ENCODE data around the gene TMEM229A.
A peak's percentile ranks its signal among the peaks of the same experiment; 100 is the strongest.
"Not testable (repeated sequence)": the region's sequence is repeated elsewhere in the genome, so short reads cannot be mapped to it uniquely, and the experiment has no call there.

The TMEM229A gene

DNA sequence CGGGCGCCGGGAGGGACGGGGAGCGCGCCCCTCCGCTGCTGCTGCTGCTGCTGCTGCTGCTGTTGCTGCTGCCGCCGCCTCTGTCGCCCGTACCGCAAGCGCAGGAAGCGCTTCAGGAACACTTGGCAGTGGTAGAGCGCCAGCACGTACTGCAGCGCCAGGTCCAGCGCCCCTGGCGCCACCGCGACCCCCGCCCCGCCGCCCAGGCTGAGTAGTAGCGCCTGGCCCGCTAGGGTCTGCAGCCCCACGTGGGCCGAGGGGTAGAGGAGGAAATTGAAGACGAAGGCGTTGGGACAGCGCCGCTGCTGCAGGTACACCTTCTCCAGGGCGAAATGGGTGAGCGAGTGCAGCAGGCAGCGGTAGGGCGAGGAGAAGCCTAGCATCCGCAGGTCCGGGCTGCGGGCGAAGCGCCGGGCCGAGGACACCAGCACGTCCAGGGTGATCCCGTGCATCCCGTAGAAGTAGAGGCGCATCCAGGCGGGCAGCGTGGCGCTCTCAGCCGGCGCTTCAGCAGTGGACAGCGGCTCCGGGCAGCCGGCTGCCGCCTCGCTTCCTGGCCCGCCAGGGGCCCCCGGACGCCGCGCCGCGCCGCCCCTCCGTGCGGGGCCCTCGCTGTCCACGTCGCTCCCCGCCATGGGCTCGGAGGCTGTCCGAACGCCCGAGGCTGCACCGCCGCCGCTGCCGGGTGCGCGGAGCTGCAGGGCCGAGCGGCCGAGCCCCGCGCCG is at the start of gene TMEM229A:
TMEM229A (minus strand) TSS at position 699 of the 726 bp plus-strand sequence; CDS start at position 635, 64 bp downstream.
- DNase-seq = peak; percentile 21

DNA sequence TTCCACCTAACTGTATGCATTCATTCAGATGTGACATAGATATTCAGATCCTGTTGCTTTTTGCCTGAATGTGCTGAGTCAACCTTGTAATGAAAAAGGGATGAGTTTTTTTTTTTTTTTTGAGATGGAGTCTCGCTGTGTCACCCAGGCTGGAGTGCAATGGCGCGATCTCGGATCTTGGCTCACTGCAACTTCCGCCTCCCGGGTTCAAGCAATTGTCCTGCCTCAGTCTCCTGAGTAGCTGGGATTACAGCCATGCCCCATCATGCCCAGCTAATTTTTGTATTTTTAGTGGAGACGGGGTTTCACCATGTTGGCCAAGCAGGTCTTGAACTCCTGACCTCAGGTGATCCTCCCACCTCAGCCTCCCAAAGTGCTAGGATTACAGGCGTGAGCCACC is 49.4 kb upstream of the TMEM229A start:
- DNase-seq = not testable (repeated sequence)

DNA sequence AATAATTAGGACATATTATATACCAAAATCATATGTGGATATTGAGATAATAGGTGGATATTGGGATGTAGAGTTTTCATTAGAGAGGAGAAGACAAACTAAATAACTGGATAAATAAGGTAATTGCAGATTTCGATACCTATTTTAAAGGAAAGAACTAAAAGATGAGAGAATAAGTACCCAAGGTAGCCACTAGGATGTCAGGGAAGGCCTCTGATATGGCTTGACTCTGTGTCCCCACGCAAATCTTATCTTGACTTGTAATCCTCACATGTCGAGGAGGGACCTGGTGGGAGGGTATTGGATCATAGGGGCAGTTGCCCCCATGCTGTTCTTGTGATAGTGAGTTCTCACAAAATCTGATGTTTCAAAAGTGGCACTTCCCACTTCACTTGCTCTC is 44.7 kb upstream of the TMEM229A start:
- DNase-seq = no peak

DNA sequence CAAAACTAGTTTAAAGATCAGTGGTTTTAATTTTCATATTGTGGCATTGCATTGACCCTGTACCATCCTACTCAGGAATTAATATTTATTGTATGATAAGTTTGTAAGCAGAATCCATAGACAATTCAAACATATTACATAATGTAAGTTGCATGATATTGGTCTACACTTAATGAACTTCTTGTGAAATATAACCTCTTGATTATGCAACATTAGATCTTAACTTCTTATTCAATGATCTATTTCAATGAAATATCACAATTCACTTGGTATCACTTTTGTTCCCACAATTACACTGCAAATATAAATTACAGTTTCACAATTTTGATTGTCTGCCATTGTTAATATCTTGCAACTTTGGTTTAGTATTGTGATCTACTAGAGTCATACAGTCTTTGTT is 44.0 kb upstream of the TMEM229A start:
- no peak for DNase-seq

DNA sequence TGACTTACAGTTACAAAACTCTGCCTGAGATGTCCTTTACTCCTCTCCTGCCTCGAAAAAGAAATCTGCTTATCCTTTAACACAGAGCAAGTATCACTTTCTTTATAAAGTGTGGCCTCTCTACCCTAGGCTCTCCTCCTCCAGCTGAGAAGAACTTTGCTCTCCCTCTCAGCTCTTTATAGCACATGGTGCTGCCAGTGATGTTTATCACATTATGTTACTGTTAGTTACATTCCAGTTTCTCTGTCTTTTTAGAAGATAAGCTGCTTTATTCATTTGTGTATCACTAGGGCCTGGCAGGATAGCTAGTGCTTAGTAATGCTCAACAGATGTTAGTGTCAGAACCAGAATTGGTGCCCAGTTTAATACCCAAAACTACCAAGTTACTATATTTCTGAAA is 41.1 kb upstream of the TMEM229A start:
- no peak for DNase-seq

DNA sequence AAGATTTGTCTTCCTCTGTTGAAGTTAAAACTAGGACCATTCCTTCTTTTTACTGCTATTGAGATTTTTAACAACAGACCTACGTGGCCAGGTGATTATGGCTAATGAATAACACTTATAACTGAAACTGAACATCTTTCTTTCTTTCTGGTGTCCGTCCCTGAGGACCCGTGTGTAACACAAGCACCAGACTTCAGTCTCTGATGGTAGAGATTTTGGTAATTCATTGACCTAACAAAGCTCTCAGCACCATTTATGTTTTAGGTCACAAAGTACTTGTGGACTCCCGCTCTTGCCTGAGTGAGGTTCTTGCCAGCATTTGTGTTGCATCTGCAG is 40.4 kb upstream of the TMEM229A start:
- DNase-seq = no peak

DNA sequence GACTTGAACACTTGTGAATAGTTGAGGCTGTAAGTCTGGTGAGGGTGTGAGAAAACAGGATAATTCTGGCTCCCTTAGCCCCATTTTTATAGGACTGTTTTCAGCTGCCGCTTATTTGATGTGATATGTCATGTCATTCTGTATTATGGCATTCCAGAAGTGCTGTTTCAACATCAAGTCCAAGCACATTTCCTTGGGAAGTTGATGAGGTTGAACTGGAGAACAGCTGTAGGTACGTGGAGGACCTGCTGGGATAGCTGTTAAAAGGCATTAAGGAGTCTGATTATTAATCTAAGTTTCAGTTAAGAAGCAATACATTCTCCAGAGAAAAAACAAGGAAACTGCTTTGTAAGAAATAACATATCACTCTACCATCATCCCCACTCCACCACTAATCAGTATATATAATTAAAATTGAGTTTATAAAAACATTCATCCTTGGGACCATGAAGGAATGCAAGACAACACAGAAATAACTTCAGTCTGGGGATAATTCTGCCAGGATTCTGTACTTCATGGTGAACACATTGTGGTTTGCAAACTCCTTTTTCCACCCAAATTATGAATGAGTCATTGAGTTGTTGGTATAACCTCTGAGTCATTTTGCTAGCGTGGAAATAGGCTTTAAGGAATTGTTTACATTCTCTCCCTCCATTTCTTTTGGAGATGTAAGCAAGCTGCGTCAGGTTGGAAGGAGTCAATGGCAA is 39.9 kb upstream of the TMEM229A start:
- DNase-seq = no peak

DNA sequence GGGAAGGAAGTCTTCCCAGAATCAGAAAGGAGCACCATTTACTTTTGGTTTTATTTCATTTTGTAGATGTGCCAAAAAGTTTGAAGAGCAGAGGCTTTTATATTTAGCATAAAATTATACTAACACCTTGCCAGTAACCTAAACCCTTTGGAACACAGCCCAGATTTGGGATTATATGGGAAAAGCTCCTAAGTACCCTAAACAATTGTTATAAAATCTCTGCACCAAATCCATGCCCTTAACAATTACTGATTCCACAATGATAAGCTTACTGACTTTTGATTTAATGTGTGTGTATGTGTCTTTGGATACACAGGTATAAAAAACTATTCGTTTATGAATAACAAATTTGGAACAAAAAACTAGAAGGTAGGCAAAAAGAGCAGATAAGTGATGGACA is 39.0 kb upstream of the TMEM229A start:
- no peak for DNase-seq

DNA sequence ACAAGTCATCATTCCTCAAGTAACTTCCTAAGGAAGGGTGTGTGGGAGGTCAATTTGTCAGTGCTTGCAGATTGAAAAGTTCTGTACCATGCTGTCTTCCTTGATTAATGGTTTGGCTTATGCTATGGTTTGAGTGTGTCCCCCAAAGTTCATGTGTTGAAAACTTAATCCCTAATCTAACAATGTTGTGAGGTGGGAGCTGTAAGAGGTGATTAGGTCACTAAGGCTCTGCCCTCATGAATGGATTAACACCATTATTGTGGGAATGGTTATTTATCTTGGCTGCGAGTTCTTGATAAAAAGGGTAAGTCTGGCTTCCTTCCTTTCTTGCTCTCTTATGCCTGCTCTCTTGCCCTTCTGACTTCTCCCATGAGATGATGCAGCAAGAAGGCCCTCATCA is 29.3 kb upstream of the TMEM229A start:
- no peak for DNase-seq

DNA sequence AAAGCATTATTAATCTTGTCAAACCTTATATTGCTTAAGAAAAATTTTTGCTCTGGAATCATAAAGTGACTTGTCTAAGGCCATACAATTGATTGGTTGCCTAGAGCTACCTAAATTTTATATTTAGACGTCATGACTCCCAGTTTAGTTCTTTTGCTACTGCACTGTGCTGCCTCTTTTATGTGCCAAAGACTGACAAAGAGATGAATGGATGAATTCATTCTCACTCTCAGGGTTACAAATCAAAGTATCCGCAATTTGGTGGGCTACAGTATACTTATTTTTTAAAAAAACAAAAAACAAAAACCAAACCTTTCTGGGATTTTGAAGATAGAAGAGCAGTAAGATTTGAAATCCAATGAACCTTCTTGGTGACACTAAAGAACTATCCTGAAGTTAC is 27.7 kb upstream of the TMEM229A start:
- no peak for DNase-seq

DNA sequence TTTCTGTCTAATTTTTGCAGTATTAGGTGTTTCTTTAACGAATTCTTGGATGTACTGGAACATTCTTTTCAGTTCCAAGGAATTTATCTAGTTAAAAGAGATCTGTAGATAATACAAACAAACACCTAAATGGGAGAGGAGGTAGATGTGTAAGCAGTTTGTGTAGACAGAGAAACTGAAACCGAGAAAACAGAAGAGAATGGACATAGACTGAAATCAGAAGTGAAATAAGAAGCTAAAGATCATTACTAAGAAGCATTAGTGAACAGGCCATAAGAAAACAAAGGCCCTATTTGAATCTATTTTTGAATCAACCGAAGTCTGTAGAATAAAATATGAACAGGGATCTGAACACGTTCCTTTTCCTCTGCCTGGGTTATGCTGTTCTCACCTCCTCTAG is 26.5 kb upstream of the TMEM229A start:
- DNase-seq = no peak

DNA sequence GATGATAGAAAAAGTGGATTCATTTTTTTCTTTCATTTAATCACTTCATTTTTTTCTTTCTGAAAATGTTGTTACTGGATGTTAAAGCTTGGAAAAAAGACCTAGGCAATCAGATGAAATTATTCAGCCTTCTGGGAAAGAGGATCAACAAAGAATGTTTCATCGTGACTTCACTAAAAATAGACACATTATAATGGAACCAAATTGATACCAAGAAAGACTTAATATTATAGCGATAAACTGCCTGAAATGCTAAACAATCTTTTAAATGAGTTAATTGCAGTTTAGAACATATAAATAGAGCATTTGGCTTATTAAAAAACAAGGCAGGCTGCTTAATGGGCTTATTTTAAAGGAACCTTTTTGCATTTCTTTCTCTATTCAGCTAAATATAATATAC is 25.6 kb upstream of the TMEM229A start:
- DNase-seq = no peak

DNA sequence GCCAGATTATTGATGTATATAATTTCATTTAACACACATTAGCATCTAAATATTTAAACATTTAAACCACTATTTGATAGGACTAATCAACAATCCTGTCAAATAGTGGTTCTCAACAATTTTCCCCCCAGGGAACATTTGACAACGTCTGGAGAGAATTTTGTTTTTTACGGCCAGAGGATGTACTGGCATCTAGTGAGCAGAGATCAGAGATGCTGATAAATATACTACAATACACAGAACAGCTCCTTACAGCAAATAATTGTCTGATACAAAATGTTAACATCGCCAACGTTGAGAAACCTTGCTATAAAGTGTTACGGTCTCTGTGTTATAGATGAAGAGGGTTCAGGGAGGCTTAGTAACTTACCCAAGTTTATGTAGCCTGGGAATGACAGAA is 25.0 kb upstream of the TMEM229A start:
- DNase-seq = no peak

DNA sequence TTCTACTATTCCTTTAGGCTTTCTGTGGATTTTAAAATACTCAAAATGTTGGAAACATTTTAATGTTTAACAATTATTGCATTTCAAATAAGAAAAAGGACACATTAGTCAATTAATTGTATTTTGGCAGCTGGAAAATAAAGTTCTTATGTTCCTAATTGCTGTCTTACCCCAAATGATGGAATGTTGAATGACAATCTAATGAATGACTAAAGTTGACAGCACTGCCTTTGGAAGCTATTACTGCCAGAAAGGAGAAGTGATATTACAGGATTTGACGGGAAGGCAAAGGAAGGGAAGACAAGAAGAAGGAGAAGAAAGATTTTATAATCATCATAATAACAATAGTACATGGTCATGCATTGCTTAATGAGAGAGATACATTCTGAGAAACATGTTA is 23.4 kb upstream of the TMEM229A start:
- no peak for DNase-seq

DNA sequence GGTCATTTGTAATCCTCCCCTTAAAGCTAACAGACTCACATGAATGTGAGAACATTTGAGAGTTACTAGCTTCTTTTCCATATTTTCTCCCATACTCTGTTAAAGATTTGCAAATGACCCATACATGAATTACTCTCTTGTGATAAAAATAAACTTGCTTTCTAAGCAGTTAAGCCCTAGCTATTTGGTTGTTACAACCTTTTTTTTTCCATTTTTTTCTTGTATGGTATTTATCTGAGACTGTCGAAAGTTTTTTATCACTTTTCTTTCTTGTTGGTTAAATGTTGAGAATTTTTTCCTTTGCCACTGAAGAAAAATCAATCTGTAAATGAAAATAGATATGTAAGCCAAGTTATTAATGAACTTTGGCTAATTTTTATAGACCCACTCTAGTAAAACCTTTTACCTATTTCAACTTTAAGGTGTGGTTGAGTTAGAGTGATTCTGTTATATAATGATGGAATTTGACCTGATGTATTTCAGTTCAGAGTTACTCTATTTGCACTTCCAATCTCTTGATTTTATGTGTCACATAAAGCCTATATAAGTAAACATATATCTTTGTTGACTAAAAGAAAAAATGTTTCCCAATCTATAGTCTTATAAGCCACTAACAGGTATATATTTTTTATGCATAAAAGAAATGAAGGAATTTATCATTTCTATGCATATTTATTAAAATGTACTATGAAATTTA is 19.0 kb upstream of the TMEM229A start:
- DNase-seq = no peak

DNA sequence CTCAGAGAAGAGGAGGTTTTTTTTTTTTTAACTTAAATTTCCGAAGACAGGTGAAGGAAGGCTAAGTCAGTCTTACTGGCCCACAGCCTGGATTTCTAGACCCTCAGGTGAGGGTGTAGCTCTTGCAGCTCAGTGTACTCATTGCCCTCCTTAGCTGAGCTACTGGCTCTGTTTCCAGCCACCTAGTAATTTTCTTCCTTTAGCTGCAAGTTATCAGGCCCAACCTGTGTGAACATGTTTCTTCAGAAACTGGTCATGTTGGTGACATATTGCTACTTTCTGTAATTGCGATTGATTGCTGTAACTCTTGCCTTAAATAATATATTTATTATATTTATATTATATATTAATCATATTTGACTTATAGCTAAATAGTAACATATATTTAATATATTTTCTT is 10.0 kb upstream of the TMEM229A start:
- no peak for DNase-seq

DNA sequence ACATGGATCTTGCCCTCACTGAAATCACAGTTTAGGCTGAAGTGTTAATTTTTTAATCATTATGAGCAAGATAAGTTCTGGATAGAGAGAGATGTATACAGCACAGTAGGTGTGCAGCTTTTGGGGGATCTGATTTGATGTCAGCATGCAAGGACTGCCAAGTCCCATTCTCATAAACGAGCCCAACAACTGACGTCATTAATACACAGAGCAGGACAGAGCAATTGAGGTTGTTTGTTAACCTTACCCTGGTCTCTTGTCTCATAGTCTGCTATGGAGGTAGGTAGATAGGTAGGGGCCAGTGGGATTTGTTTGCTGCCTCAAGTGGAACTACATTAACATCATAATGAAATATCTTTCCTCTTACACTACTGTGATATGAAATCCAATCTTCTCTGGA is 8.6 kb upstream of the TMEM229A start:
- DNase-seq = no peak

DNA sequence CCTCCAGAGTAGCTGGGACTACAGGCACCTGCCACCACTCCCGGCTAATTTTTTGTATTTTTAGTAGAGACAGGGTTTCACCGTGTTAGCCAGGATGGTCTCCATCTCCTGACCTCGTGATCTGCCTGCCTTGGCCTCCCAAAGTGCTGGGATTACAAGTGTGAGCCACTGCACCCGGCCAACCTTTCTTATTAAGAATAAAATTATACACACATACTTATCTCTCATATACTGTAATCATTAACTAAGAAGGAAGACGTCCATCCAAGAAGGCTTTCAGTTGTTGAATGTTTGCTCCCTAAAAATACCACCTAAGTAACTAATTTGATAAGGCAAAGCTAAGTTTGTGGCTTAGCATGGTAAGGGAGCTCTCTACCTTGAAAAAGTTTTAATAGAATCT is 5.0 kb upstream of the TMEM229A start:
- DNase-seq = not testable (repeated sequence)

DNA sequence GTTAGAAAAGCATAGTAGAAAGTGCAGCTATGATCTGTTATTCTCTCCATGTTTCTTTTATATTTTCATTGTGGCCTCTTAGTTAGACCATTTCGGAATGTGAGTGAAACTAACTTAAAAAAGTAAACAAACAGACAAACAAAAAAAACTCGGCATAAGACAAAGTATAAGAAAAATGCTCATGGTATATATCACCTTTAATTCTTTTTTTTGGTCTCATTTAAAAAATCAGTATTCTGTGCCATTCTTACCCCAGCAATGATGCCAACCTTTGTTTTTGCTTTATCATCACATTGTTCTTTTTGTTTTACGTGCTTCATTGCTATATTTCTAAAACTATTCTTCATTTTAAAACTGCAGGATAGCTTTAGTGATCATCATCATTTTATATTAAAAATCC is 2.8 kb upstream of the TMEM229A start:
- no peak for DNase-seq

DNA sequence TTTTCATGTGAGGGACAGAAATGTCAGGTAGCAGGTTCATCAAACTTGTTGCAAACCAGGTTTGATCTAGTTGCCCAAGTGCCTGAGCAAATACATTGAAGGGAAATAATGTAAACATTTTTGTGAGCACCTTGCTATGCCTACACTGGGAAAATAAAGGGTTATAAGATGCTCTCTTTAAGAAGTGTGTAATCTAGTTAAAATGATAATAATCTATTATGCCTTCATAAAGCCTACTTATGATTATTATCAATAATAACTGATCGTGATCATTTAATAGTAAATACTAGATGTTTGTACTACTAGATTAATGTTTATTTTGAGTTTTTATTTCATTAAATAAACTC is 1.9 kb upstream of the TMEM229A start:
- DNase-seq = no peak

DNA sequence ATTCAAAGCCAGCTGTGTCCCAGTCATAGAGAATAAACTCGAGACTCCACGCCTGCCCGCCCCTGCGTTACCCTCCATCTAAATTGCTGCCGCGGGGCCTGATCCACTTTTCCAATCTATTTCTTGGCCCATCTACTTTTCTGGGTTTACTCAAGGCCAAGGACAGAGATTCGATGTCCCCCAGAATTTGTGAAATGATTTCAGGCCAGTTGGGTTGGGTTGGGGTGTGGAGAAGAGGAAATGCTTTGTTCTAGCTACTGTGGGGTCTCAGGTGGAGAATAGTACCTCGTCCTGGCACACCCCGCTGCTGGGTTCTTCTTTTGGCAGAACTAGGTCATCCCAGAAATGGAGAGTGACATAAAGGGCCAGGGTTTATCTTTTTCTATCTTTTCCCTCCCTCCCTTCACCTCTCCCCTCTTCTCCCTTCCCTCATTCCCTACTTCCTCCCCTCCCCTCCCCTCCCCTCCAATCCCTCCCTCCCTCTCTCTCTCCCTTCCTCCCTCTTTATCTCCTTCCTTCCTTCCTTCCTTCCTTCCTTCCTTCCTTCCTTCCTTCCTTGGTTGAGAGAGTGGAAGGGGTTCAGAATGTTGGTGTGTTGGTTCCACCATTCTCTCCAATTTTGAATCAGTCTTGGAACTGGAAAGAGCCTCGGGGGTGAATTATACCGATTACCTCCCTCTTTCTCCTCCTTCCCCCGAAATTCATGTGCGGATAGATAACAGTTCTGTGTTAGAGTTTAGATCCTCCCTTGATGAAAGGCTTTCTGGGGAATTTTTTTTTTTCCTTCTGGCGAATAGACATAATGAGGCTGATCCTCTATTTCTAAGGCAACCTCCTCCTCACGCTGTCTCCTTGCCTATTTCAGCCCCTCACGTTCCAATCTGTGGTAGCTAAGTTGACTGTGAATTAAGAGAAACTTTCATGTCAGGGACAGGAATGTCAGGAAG is 1.2 kb upstream of the TMEM229A start:
- no peak for DNase-seq

DNA sequence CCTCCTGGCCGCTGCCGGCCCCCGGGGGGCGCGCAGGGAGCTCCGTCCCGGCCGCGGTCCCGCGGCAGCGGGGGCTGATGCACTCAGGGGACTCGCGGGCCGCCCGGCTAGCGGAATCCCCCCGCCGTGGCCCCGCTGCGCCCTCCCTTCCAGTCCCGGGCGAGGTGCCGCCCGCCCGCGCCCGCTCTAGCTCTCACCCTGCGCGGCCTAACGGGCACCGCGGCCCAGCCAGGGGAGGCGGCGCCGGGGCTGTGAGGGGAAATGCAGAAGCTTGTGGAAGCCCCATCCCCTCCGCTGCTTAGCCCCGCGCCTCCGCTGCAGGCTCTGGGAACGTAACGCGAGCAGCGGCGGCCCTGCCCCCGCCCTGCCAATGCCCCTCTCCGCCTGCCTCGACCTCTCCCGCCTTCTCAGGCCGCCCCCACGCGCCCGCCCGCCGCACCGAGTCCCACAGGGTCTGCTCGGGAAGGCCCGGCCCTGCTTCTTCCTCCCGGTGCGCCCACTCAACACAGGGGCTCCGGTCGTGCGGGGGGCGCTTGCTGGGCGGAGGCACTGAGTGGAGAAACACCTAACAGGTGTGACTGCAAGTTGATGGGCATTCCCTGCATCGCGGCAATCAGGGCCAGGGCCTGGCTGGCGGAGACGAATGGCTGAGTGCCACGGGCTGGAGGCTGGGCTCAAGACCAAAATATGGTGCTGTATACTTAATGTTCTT is 384 bp upstream of the TMEM229A start:
- DNase-seq = no peak

DNA sequence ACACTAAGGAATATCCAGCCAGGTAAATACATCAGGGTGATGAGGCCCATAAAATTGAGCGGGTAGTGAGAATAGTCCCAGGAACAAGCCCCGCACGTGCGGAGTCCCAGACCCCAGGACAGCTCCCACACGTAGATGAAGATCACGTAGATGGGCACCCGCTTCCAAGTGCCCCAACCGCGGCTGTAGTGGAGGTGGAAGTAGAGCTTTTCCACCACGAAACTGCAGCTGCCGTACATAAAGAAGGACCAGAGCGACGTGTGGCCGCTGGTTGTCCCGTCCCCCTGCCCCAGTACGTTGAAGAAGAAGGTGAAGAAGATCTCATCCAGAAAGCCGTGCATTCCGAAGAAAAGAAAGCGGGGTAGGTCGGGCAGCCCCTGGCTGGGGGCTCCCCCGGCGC is 948 bp downstream of the TMEM229A start:
- DNase-seq = no peak

Measured in activated CD4-positive, alpha-beta T cell treated with anti-CD3 and anti-CD28 coated beads, Interleukin-2, Interleukin-6, amounts not matched to agents 100 ng/mL and 50 ng/mL, durations not matched to agents 16 hours and 8 hours (primary cell).